ENCODE measurements around the gene ATP6V1F.

The ATP6V1F gene

DNA sequence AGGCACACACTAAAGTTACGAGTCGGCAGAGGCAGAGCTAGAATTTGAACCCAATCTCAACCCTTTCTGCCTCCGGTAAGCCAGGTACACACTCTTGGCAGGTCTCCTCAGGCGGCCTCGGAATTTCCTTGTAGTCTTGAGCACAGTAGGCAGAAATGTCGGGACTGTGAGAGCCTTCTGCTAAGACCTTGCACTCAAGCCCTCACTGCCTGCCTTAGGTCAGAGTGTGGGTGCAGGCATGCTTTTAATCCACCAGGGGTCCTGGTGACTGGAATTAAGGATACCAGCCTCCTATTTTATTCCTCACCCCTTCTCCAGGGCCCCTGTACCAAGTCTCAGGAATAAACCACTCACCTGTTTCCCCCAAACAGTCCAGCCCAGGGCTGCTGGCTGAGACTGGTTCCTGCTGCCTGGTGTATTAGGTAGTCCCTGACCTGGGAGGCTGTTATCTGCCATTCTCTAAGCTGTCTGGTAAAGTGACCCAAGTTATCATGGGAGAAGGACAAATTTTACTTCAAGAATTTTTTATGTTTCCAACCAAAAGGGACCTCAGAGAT is 855 bp downstream of the ATP6V1F start:
- no peaks in the 10 kb centered on the region for H3F3A ChIP-seq (ENCODE audit: low read depth)
- TF ChIP-seq, protein P1, sequence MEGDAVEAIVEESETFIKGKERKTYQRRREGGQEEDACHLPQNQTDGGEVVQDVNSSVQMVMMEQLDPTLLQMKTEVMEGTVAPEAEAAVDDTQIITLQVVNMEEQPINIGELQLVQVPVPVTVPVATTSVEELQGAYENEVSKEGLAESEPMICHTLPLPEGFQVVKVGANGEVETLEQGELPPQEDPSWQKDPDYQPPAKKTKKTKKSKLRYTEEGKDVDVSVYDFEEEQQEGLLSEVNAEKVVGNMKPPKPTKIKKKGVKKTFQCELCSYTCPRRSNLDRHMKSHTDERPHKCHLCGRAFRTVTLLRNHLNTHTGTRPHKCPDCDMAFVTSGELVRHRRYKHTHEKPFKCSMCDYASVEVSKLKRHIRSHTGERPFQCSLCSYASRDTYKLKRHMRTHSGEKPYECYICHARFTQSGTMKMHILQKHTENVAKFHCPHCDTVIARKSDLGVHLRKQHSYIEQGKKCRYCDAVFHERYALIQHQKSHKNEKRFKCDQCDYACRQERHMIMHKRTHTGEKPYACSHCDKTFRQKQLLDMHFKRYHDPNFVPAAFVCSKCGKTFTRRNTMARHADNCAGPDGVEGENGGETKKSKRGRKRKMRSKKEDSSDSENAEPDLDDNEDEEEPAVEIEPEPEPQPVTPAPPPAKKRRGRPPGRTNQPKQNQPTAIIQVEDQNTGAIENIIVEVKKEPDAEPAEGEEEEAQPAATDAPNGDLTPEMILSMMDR (conservative IDR thresholded peaks at IDR 0.05; ENCODE audit: low read length), result peak; percentile 70
- TF ChIP-seq EZH2phosphoT487 (IDR thresholded peaks at IDR 0.05; ENCODE audit: borderline replicate concordance), result no peak
- no peaks in the 10 kb centered on the region for H3K27me3 ChIP-seq (ENCODE audit: insufficient read depth, low read length, poor library complexity, severe bottlenecking)
- peak overlapping the region; percentile 83 for H3K4me3 ChIP-seq (ENCODE audit: low read length, poor library complexity, severe bottlenecking)
- no peaks in the 10 kb centered on the region for H3K9me3 ChIP-seq (ENCODE audit: insufficient read depth, low read depth, low read length)
- H3K4me2 ChIP-seq (ENCODE audit: low read depth, low read length, poor library complexity, severe bottlenecking), result peak overlapping the region; percentile 69
- H3K79me2 ChIP-seq (ENCODE audit: insufficient read depth, low read length), result peaks cover 24% of the 10 kb centered on the region
- H3K36me3 ChIP-seq (ENCODE audit: insufficient read depth, low read length), result no peaks in the 10 kb centered on the region
- peak overlapping the region; percentile 81; the same call in 1 of the 2 replicates for H2AFZ ChIP-seq (ENCODE audit: low read length)
- H3K9me2 ChIP-seq (replicated peaks; ENCODE audit: low read depth, low read length), result no peaks in the 10 kb centered on the region
- H3K9ac ChIP-seq (ENCODE audit: low read depth, low read length, poor library complexity, severe bottlenecking), result peak overlapping the region; percentile 86
- no peaks in the 10 kb centered on the region for H4K20me1 ChIP-seq (ENCODE audit: insufficient read depth, low read length, poor library complexity, severe bottlenecking)
- H3K4me1 ChIP-seq (ENCODE audit: insufficient read depth, low read length, poor library complexity, severe bottlenecking), result peaks cover 10% of the 10 kb centered on the region

DNA sequence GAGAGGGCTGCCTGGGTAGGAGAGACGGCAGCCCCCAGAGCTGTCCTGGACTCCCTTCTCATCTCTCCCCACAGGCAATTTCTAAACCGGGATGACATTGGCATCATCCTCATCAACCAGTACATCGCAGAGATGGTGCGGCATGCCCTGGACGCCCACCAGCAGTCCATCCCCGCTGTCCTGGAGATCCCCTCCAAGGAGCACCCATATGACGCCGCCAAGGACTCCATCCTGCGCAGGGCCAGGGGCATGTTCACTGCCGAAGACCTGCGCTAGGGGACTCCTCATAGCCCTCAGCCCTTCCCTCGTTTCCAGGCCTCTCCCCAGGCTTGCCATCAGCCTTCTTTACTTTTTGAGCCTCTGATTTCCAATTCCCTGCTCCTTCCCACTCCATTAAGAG is 2.6 kb downstream of the ATP6V1F start:
- no peaks in the 10 kb centered on the region for H3K27me3 ChIP-seq (ENCODE audit: insufficient read depth, low read length, poor library complexity, severe bottlenecking)
- no peaks in the 10 kb centered on the region for H3K36me3 ChIP-seq (ENCODE audit: insufficient read depth, low read length)
- H2AFZ ChIP-seq (ENCODE audit: low read length), result no peak overlapping the region
- H3K4me1 ChIP-seq (ENCODE audit: insufficient read depth, low read length, poor library complexity, severe bottlenecking), result peaks cover 19% of the 10 kb centered on the region
- H3K4me2 ChIP-seq (ENCODE audit: low read depth, low read length, poor library complexity, severe bottlenecking), result no peak overlapping the region
- no peaks in the 10 kb centered on the region for H3K9me2 ChIP-seq (replicated peaks; ENCODE audit: low read depth, low read length)
- no peak overlapping the region for H3K4me3 ChIP-seq (ENCODE audit: low read length, poor library complexity, severe bottlenecking)
- H3K9me3 ChIP-seq (ENCODE audit: insufficient read depth, low read depth, low read length), result no peaks in the 10 kb centered on the region
- no peak overlapping the region for H3K9ac ChIP-seq (ENCODE audit: low read depth, low read length, poor library complexity, severe bottlenecking)
- H3F3A ChIP-seq (ENCODE audit: low read depth), result no peaks in the 10 kb centered on the region
- TF ChIP-seq, protein P1 (conservative IDR thresholded peaks at IDR 0.05; ENCODE audit: low read length), result no peak
- TF ChIP-seq EZH2phosphoT487 (IDR thresholded peaks at IDR 0.05; ENCODE audit: borderline replicate concordance), result no peak
- no peaks in the 10 kb centered on the region for H4K20me1 ChIP-seq (ENCODE audit: insufficient read depth, low read length, poor library complexity, severe bottlenecking)
- H3K79me2 ChIP-seq (ENCODE audit: insufficient read depth, low read length), result peaks cover 25% of the 10 kb centered on the region

DNA sequence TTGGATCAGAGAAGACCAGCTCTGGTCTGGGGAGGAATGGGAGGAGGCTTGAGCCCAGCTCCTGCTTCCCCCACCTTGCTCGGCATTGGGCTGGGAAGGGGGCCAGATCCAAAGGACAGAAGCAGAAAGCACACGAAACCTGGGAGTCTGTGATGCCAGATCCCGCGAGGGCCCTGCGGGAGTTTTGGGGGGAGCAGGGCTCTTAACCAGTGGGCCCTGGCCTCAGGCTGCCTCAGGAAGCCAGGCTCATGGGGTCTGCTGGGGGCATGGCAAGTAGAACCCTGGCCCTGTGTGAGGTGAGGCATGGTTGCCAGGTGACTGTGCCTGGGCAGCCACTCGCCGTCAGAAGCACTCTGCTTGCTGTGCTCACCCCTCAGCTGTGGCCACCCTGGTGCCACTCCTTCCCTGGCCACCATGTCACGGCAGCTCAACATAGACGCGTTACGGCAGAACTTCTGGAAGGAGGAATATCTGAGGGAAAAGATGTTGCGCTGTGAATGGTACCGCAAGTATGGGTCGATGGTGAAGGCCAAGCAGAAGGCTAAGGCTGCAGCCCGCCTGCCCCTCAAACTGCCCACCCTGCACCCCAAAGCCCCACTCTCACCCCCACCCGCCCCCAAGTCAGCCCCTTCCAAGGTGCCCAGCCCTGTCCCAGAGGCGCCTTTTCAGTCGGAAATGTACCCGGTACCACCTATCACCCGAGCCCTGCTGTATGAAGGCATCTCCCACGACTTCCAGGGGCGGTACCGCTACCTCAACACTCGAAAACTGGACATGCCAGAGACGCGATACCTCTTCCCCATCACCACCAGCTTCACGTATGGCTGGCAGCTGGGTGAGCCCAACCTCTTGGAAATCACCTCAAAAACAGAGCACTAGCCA is 3.6 kb downstream of the ATP6V1F start:
- no peak overlapping the region for H3K4me3 ChIP-seq (ENCODE audit: low read length, poor library complexity, severe bottlenecking)
- H3F3A ChIP-seq (ENCODE audit: low read depth), result no peaks in the 10 kb centered on the region
- no peaks in the 10 kb centered on the region for H3K27me3 ChIP-seq (ENCODE audit: insufficient read depth, low read length, poor library complexity, severe bottlenecking)
- H3K4me2 ChIP-seq (ENCODE audit: low read depth, low read length, poor library complexity, severe bottlenecking), result no peak overlapping the region
- H4K20me1 ChIP-seq (ENCODE audit: insufficient read depth, low read length, poor library complexity, severe bottlenecking), result no peaks in the 10 kb centered on the region
- no peak overlapping the region for H3K9ac ChIP-seq (ENCODE audit: low read depth, low read length, poor library complexity, severe bottlenecking)
- no peaks in the 10 kb centered on the region for H3K36me3 ChIP-seq (ENCODE audit: insufficient read depth, low read length)
- no peak for TF ChIP-seq EZH2phosphoT487 (IDR thresholded peaks at IDR 0.05; ENCODE audit: borderline replicate concordance)
- TF ChIP-seq, protein P1 (conservative IDR thresholded peaks at IDR 0.05; ENCODE audit: low read length), result no peak
- H3K79me2 ChIP-seq (ENCODE audit: insufficient read depth, low read length), result peaks cover 29% of the 10 kb centered on the region
- peaks cover 21% of the 10 kb centered on the region for H3K4me1 ChIP-seq (ENCODE audit: insufficient read depth, low read length, poor library complexity, severe bottlenecking)
- no peaks in the 10 kb centered on the region for H3K9me3 ChIP-seq (ENCODE audit: insufficient read depth, low read depth, low read length)
- no peaks in the 10 kb centered on the region for H3K9me2 ChIP-seq (replicated peaks; ENCODE audit: low read depth, low read length)
- H2AFZ ChIP-seq (ENCODE audit: low read length), result no peak overlapping the region

Data from Loucy (cell line).